Caco-2 (cell line): Measurements from ENCODE around the gene KBTBD13. TPM values are rescaled to one million over a fixed set of nuclear protein-coding genes. Genes with fewer than 3 reads are reported as not detected.

ENCODE experiments used
- BruUV-seq: library from RNA; stranded (reverse); fragments of 400-500 nt; replicated peaks from 2 replicates; lab custom pipeline; 2021; lab: Mats Ljungman, UMichigan
- CTCF ChIA-PET: fragments of 300-600 bp; sonication (Branson Sonifier 250); formaldehyde crosslinking; loops from one replicate; lab custom pipeline; 2022; ENCODE audit warnings: antibody characterized with exemption; lab: Charles Lee
- POLR2A ChIA-PET: fragments of 300-600 bp; sonication (Branson Sonifier 250); formaldehyde crosslinking; loops from one replicate; lab custom pipeline; 2022; ENCODE audit warnings: antibody characterized with exemption; lab: Charles Lee
- DNase-seq, 2 experiments: peaks; one replicate each; pipeline versions ENCODE4 v3.0.0 to v3.0.0-alpha.2; 2020 to 2022
- H3K27me3 ChIP-seq: replicated peaks from 2 replicates; pipeline ENCODE4 v1.6.0; 2011; ENCODE audit warnings: low read length; ENCODE audit not compliant: control insufficient read depth, insufficient read depth
- H3K36me3 ChIP-seq: 2 replicates; pipeline ENCODE4 v1.5.1; 2011; ENCODE audit warnings: low read length; ENCODE audit not compliant: control insufficient read depth, insufficient read depth
- H3K4me1 ChIP-seq: fragments of 250-450 bp; sonication (Bioruptor Pico); 2 replicates; pipeline ENCODE4 v1.5.1; 2020; ENCODE audit warnings: mild to moderate bottlenecking
- H3K4me3 ChIP-seq: 2 replicates; pipeline ENCODE4 v1.5.1; 2011; ENCODE audit warnings: low read depth, mild to moderate bottlenecking, control low read depth, low read length
- H3K9me3 ChIP-seq: fragments of 250-450 bp; sonication (Bioruptor Pico); 2 replicates; pipeline ENCODE4 v1.5.1; 2020; ENCODE audit warnings: mild to moderate bottlenecking, moderate library complexity
- H3K27ac Mint-ChIP-seq: one replicate; pipeline ENCODE4 v1.8.0; 2022; ENCODE audit warnings: mixed read lengths; ENCODE audit not compliant: unreplicated experiment
- H3K27me3 Mint-ChIP-seq: one replicate; pipeline ENCODE4 v1.8.0; 2022; ENCODE audit warnings: mixed read lengths; ENCODE audit not compliant: insufficient read depth, unreplicated experiment
- H3K36me3 Mint-ChIP-seq: one replicate; pipeline ENCODE4 v1.8.0; 2022; ENCODE audit warnings: mild to moderate bottlenecking, mixed read lengths; ENCODE audit not compliant: insufficient read depth, unreplicated experiment
- H3K4me1 Mint-ChIP-seq: one replicate; pipeline ENCODE4 v1.8.0; 2022; ENCODE audit warnings: low read depth, mixed read lengths; ENCODE audit not compliant: unreplicated experiment
- H3K4me3 Mint-ChIP-seq: one replicate; pipeline ENCODE4 v1.8.0; 2022; ENCODE audit warnings: mild to moderate bottlenecking, moderate library complexity, mixed read lengths; ENCODE audit not compliant: unreplicated experiment
- H3K9me3 Mint-ChIP-seq: one replicate; pipeline ENCODE4 v1.8.0; 2022; ENCODE audit warnings: mixed read lengths; ENCODE audit not compliant: unreplicated experiment
- intact Hi-C: fragments of 100-400 bp; cut with micrococcal nuclease; formaldehyde crosslinking; loops from one replicate; pipeline ENCODE4 v1.10.0; 2022; ENCODE audit not compliant: unreplicated experiment
- total RNA-seq: library from RNA; stranded (reverse); gene quantifications from 2 replicates; pipeline ENCODE4 v1.2.3, GENCODE V29; 2022
- TF ChIP-seq, protein P1 (sequence below), 2 experiments: fragments of 200-600 bp in 1 of 2; IDR thresholded peaks; 1 replicate in 1 of 2; 2 replicates in 1 of 2; pipeline versions ENCODE4 v1.5.1 to v1.8.0; 2011 to 2022; ENCODE audit warnings: antibody characterized with exemption in 1 of 2, control low read depth in 1 of 2, inconsistent platforms in 1 of 2, low read depth in 1 of 2, low read length in 1 of 2, mild to moderate bottlenecking in 1 of 2, moderate library complexity in 1 of 2; ENCODE audit not compliant: insufficient read depth in 1 of 2, severe bottlenecking in 1 of 2, unreplicated experiment in 1 of 2

Gene KBTBD13
- total RNA-seq, 1 experiment from 2014 or later, result not detected

DNA sequence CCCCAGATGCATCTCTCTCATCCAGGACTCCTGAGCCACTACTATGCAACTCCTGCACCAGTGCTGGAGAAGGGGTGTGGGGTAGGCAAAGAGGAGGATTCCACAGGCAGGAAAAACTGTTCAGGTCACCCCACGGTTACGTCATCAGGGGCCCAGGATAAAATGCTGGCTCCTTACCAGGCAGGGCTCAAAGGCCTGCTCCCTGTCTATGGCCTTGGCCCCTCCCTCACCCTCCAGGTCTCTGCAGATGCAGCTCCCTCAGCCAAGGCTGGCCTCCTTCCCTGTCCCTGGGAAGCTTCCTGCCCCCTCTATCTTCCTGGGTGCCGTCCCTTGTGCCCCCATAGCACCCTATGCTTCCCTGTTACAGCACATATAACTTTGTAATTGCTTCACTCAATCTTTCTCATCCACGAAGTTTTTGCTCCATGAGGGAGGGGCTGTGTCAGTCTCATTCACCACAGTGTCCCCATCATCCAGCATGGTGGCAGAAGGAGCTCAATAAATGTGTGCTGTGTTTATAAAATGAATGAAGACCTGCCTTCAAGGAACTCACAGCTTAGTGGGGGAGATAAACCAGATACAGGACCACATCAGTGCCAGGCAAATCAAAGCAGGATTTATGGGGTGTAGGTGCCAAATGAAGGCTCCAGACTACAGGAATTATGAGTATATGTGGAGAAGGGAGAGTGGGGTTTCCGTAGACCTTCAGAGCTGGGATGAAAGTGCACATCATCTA is 18.6 kb downstream of the KBTBD13 start:
- ChIA-PET CTCF (interaction anchor here (0.8 to 1.8 kb wide), 2 partner anchors 8 to 61 kb away, joined by 4 to 7 read pairs; no protein-coding TSS in a partner anchor), POLR2A (interaction anchor here (0.8 kb wide), 1 partner anchor 41 kb away, joined by 3 read pairs; no protein-coding TSS in a partner anchor)
- intact Hi-C loops, result no loop called here
- Histone ChIP-seq H3K36me3 (no peaks in the 10 kb centered on the region), H3K9me3 (no peaks in the 10 kb centered on the region), H3K4me3 (no peak overlapping the region), H3K27me3 (no peaks in the 10 kb centered on the region), H3K4me1 (peaks cover 26% of the 10 kb centered on the region)
- no peaks in the 10 kb centered on the region for H3K9me3 Mint-ChIP-seq
- H3K27ac Mint-ChIP-seq, result peak overlapping the region; percentile 23
- H3K4me3 Mint-ChIP-seq, result no peak overlapping the region
- peaks cover 6% of the 10 kb centered on the region for H3K36me3 Mint-ChIP-seq
- TF ChIP-seq, protein P1, sequence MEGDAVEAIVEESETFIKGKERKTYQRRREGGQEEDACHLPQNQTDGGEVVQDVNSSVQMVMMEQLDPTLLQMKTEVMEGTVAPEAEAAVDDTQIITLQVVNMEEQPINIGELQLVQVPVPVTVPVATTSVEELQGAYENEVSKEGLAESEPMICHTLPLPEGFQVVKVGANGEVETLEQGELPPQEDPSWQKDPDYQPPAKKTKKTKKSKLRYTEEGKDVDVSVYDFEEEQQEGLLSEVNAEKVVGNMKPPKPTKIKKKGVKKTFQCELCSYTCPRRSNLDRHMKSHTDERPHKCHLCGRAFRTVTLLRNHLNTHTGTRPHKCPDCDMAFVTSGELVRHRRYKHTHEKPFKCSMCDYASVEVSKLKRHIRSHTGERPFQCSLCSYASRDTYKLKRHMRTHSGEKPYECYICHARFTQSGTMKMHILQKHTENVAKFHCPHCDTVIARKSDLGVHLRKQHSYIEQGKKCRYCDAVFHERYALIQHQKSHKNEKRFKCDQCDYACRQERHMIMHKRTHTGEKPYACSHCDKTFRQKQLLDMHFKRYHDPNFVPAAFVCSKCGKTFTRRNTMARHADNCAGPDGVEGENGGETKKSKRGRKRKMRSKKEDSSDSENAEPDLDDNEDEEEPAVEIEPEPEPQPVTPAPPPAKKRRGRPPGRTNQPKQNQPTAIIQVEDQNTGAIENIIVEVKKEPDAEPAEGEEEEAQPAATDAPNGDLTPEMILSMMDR (IDR thresholded peaks at IDR 0.05; ENCODE audit: insufficient read depth in 1 of 2, low read depth in 1 of 2, low read length in 1 of 2, severe bottlenecking in 1 of 2, unreplicated experiment in 1 of 2), result no peak
- no peaks in the 10 kb centered on the region for H3K27me3 Mint-ChIP-seq
- DNase-seq, result peak; percentile 29 to 58
- no TSS peak for BruUV-seq
- H3K4me1 Mint-ChIP-seq, result peaks cover 7% of the 10 kb centered on the region

DNA sequence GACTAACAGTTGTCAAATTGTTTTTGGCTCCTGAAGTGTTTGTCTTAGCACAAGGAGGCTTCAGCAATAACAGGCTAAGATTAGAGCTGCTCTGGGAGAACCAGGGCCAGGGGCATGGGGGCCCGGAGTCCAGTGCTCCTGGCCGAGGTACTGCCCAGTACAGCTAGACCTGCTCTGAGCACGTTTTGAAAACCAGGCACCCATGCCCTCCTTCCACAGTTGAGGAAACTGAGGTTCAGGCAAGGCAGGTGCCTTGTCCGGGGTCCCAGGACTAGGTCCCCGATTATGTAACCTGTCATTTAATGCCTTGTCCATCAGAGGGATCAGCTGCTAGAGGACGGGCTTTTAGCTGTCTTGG is 19.2 kb downstream of the KBTBD13 start:
- BruUV-seq, result no TSS peak
- Mint-ChIP-seq H3K27me3 (no peaks in the 10 kb centered on the region), H3K36me3 (peaks cover 6% of the 10 kb centered on the region)

More for the DNA sequence above, 19.2 kb downstream of the KBTBD13 start:
- no peak for DNase-seq
- no peaks in the 10 kb centered on the region; the same call in 1 of the 2 replicates for H3K36me3 ChIP-seq
- H3K9me3 ChIP-seq, result no peaks in the 10 kb centered on the region
- H3K4me1 ChIP-seq, result peaks cover 20% of the 10 kb centered on the region
- H3K9me3 Mint-ChIP-seq, result no peaks in the 10 kb centered on the region
- peaks cover 7% of the 10 kb centered on the region for H3K4me1 Mint-ChIP-seq
- ChIA-PET POLR2A (interaction anchor here (0.8 kb wide), 1 partner anchor 41 kb away, joined by 3 read pairs; no protein-coding TSS in a partner anchor), CTCF (interaction anchor here (0.5 to 1.8 kb wide), 3 partner anchors 9 to 62 kb away, joined by 3 to 7 read pairs (median 4); no protein-coding TSS in a partner anchor)
- intact Hi-C loops, result no loop called here
- no peak overlapping the region for H3K27ac Mint-ChIP-seq
- H3K27me3 ChIP-seq, result no peaks in the 10 kb centered on the region
- TF ChIP-seq, protein P1 (IDR thresholded peaks at IDR 0.05; ENCODE audit: insufficient read depth in 1 of 2, low read depth in 1 of 2, low read length in 1 of 2, severe bottlenecking in 1 of 2, unreplicated experiment in 1 of 2), result no peak
- no peak overlapping the region for H3K4me3 Mint-ChIP-seq
- no peak overlapping the region for H3K4me3 ChIP-seq
